Stimulated activated CD4-positive, alpha-beta T cell treated with anti-CD3 and anti-CD28 coated beads, Interleukin-4, amount 100 ng/mL, for 24 hours (primary cell): ENCODE measurements around the gene ELMO1.
A peak's percentile ranks its signal among the peaks of the same experiment; 100 is the strongest.

Experiments
- DNase-seq: peaks from one replicate; pipeline ENCODE4 v3.0.0-alpha.2; 2020

Gene ELMO1

GRCh38 chr7:37405603-37406122 lies 43.0 kb downstream of the ELMO1 start:
- DNase-seq: no peak

GRCh38 chr7:37405128-37405527 lies 43.5 kb downstream of the ELMO1 start:
- DNase-seq: no peak

- DNase-seq: no peak
Measured at GRCh38 chr7:37399876-37400421, 48.7 kb downstream of the ELMO1 start.

- DNase-seq: no peak
Measured at GRCh38 chr7:37398403-37398802, 50.3 kb downstream of the ELMO1 start.

- no peak for DNase-seq
Measured at GRCh38 chr7:37395618-37396259, 52.9 kb downstream of the ELMO1 start.

GRCh38 chr7:37394158-37394557 lies 54.5 kb downstream of the ELMO1 start:
- no peak for DNase-seq

GRCh38 chr7:37393476-37393875 lies 55.2 kb downstream of the ELMO1 start:
- no peak for DNase-seq

- DNase-seq: no peak
Measured at GRCh38 chr7:37392673-37393017, 56.0 kb downstream of the ELMO1 start.

- DNase-seq: no peak
Measured at GRCh38 chr7:37391791-37392672, 56.6 kb downstream of the ELMO1 start.

- no peak for DNase-seq
Measured at GRCh38 chr7:37390114-37390513, 58.5 kb downstream of the ELMO1 start.

- DNase-seq: no peak
Measured at GRCh38 chr7:37388811-37389210, 59.9 kb downstream of the ELMO1 start.

GRCh38 chr7:37385787-37386186 lies 62.9 kb downstream of the ELMO1 start:
- DNase-seq: no peak

- no peak for DNase-seq
Measured at GRCh38 chr7:37382546-37383088, 66.0 kb downstream of the ELMO1 start.

- no peak for DNase-seq
Measured at GRCh38 chr7:37380831-37381230, 67.8 kb downstream of the ELMO1 start.

- DNase-seq: no peak
Measured at GRCh38 chr7:37379546-37380277, 69.0 kb downstream of the ELMO1 start.

- no peak for DNase-seq
Measured at GRCh38 chr7:37377231-37377630, 71.4 kb downstream of the ELMO1 start.

- DNase-seq: peak; percentile 68
Measured at GRCh38 chr7:37376386-37376785, 72.3 kb downstream of the ELMO1 start.

- DNase-seq: no peak
Measured at GRCh38 chr7:37372750-37373149, 75.9 kb downstream of the ELMO1 start.

GRCh38 chr7:37371755-37372154 lies 76.9 kb downstream of the ELMO1 start:
- peak; percentile 19 for DNase-seq

- no peak for DNase-seq
Measured at GRCh38 chr7:37369906-37370305, 78.8 kb downstream of the ELMO1 start.

GRCh38 chr7:37368540-37368939 lies 80.1 kb downstream of the ELMO1 start:
- DNase-seq: no peak

- DNase-seq: no peak
Measured at GRCh38 chr7:37367010-37367409, 81.7 kb downstream of the ELMO1 start.

- DNase-seq: no peak
Measured at GRCh38 chr7:37366445-37366844, 82.2 kb downstream of the ELMO1 start.
